ENCODE results near the gene IMMP2L.

Gene IMMP2L

DNA sequence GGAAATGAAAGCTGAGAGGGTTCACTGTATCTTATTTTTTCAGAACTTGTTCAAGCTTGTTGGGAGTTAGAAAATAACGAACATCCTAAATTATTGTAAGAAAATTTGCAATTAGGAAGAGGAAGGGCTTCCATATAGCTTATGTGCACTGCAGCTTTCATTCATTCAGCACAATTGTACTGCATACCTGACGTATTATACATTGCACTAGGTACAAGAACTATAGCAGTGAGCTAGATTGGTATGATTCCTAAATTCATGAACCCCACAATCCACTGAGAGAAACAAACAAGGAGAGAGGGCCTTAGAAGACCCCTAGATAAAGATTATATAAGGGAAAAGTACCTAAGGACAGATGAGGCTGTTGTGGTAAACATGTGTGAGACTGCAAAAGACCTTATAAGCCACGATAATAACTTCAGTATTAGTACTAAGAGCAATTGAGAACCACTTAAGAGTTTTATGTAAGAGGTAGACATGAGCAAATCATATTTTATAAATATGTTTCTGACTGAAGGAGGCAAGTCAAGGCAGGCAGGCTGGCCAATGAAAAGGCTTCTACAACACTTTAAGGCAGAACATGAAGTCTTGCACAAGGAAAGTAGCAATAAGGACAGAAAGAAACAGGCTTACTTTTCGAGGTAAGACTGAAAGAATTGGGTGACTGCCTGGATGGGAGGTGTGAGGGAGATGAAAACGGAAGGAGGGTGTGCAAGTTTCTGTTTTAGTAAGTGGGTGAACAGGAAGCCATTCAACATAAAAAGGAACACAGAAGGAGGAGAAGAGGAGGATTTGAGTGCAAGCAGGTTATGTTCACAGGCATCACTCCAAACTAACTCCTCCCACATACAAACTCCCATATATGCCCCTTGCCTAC, 549.3 kb downstream of the IMMP2L start:
- TF ChIP-seq, protein P1, sequence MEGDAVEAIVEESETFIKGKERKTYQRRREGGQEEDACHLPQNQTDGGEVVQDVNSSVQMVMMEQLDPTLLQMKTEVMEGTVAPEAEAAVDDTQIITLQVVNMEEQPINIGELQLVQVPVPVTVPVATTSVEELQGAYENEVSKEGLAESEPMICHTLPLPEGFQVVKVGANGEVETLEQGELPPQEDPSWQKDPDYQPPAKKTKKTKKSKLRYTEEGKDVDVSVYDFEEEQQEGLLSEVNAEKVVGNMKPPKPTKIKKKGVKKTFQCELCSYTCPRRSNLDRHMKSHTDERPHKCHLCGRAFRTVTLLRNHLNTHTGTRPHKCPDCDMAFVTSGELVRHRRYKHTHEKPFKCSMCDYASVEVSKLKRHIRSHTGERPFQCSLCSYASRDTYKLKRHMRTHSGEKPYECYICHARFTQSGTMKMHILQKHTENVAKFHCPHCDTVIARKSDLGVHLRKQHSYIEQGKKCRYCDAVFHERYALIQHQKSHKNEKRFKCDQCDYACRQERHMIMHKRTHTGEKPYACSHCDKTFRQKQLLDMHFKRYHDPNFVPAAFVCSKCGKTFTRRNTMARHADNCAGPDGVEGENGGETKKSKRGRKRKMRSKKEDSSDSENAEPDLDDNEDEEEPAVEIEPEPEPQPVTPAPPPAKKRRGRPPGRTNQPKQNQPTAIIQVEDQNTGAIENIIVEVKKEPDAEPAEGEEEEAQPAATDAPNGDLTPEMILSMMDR (IDR thresholded peaks at IDR 0.05) = no peak

DNA sequence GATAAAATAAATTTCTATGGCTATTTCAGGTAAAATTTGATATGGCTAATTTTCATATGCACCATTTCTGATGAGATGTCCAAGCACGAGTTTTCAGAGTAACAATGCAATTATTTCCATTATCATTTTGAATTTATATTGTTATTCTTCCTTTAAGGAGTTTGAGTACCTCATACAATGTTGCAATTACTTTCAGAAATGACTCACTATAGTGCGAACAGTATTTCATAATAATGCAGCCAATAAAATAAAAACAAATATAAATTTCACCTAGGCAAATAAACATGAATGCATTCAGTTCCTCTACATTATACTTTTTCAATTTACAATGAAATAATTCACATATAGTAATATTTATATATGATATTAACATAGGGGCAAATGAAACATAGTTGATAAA, 550.1 kb downstream of the IMMP2L start:
- TF ChIP-seq, protein P1 (IDR thresholded peaks at IDR 0.05) = no peak

- TF ChIP-seq, protein P1 (IDR thresholded peaks at IDR 0.05) = no peak
Measured at GRCh38 chr7:111011520-111011919, 550.8 kb downstream of the IMMP2L start.

- TF ChIP-seq, protein P1 (IDR thresholded peaks at IDR 0.05) = no peak
Measured at GRCh38 chr7:111010798-111011197, 551.5 kb downstream of the IMMP2L start.

- TF ChIP-seq, protein P1 (IDR thresholded peaks at IDR 0.05) = no peak
Measured at GRCh38 chr7:111009526-111010040, 552.7 kb downstream of the IMMP2L start.

GRCh38 chr7:111006691-111007090, 555.6 kb downstream of the IMMP2L start:
- TF ChIP-seq, protein P1 (IDR thresholded peaks at IDR 0.05) = no peak

DNA sequence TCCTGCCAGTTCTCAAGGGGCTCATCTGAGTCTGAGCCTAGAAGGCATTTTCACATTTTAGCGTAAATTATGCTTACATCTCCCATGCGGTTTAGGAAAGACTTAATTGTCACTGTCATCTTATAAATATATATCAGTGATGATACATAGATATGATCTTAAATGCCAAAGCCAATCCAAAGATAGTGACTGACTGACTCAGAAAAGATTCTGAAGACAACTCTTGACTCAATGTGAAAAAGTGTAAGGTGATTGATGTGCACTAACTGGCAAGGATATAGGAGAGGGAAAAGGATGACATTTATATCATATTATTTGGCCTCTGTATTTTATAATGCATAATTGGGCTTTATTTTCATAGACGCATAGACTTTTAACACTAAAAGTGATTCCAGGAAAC, 556.3 kb downstream of the IMMP2L start:
- TF ChIP-seq, protein P1 (IDR thresholded peaks at IDR 0.05) = no peak
